HepG2 (cell line): ENCODE data around the gene ALDH7A1. TPM values are rescaled to one million over a fixed set of nuclear protein-coding genes. Genes with fewer than 3 reads are reported as not detected.
A peak's percentile ranks its signal among the peaks of the same experiment; 100 is the strongest.

Experiments used
- CENPX ChIP-seq: sonication (generic); formaldehyde crosslinking; IDR thresholded peaks from 2 replicates; pipeline ENCODE4 v1.9.0; 2021; ENCODE audit warnings: mild to moderate bottlenecking, missing genetic modification reagents, moderate library complexity
- KIAA2018 ChIP-seq: sonication (generic); formaldehyde crosslinking; IDR thresholded peaks from 2 replicates; pipeline ENCODE4 v1.5.0; 2020; ENCODE audit warnings: mild to moderate bottlenecking, missing genetic modification reagents, borderline replicate concordance
- NPAS2 ChIP-seq: sonication (generic); formaldehyde crosslinking; IDR thresholded peaks from 2 replicates; pipeline ENCODE4 v1.8.0; 2022; ENCODE audit warnings: mild to moderate bottlenecking, missing genetic modification reagents, borderline replicate concordance
- PHF5A ChIP-seq: IDR thresholded peaks from one replicate; pipeline ENCODE4 v1.6.1; 2018; ENCODE audit warnings: low read depth, missing genetic modification reagents; ENCODE audit not compliant: unreplicated experiment
- RBFOX2 ChIP-seq: fragments of 200-400 bp; formaldehyde crosslinking; IDR thresholded peaks from 2 replicates; pipeline ENCODE4 v1.6.1; 2017; ENCODE audit warnings: low read depth, mild to moderate bottlenecking, low read length
- SMAD9 ChIP-seq: sonication (generic); formaldehyde crosslinking; IDR thresholded peaks from 2 replicates; pipeline ENCODE4 v1.5.1; 2020; ENCODE audit warnings: mild to moderate bottlenecking, missing genetic modification reagents
- TBP ChIP-seq: sonication (generic); formaldehyde crosslinking; IDR thresholded peaks from 2 replicates; pipeline ENCODE4 v1.5.0; 2020; ENCODE audit warnings: missing genetic modification reagents
- WIZ ChIP-seq: sonication (generic); formaldehyde crosslinking; IDR thresholded peaks from 2 replicates; pipeline ENCODE4 v1.5.1; 2020; ENCODE audit warnings: mild to moderate bottlenecking, missing genetic modification reagents
- ZBTB42 ChIP-seq: sonication (generic); formaldehyde crosslinking; IDR thresholded peaks from 2 replicates; pipeline ENCODE4 v1.5.0; 2020; ENCODE audit warnings: mild to moderate bottlenecking, missing genetic modification reagents
- ZNF484 ChIP-seq: sonication (generic); formaldehyde crosslinking; IDR thresholded peaks from 2 replicates; pipeline ENCODE4 v1.5.1; 2020; ENCODE audit warnings: mild to moderate bottlenecking, low read depth, missing genetic modification reagents, borderline replicate concordance
- polyA plus RNA-seq, 8 experiments: library from polyadenylated mRNA; depleted of rRNA in 3 of 8; stranded (reverse) in 7 of 8; unstranded in 1 of 8; fragments of >200 nt; fragmentation: Illumina TruSeq in 4 of 8; extraction: Trizol in 4 of 8; gene quantifications; 2 replicates each; pipeline versions ENCODE4 v1.2.1 to v1.2.3, GENCODE V29; 2011 to 2016; ENCODE audit warnings: low read depth in 4 of 8, missing spikeins in 1 of 8, mixed read lengths in 1 of 8; ENCODE audit not compliant: insufficient read depth in 1 of 8
- total RNA-seq, 5 experiments: library from RNA; depleted of rRNA; stranded (reverse); fragments of >200 nt; fragmentation: Illumina TruSeq; extraction: Trizol; gene quantifications; 2 replicates each; pipeline ENCODE4 v1.2.3, GENCODE V29; 2016; ENCODE audit warnings: low read depth in 1 of 5
- TF ChIP-seq, protein P1 (sequence below): sonication (generic); formaldehyde crosslinking; IDR thresholded peaks from 2 replicates; pipeline ENCODE4 v1.9.0; 2021; ENCODE audit warnings: missing genetic modification reagents, borderline replicate concordance
- TF ChIP-seq, protein P2 (sequence below): sonication (generic); formaldehyde crosslinking; IDR thresholded peaks from 2 replicates; pipeline ENCODE4 v1.8.0; 2022; ENCODE audit warnings: mild to moderate bottlenecking, missing genetic modification reagents; ENCODE audit not compliant: insufficient replicate concordance
- TF ChIP-seq, protein P3 (sequence below): sonication (generic); formaldehyde crosslinking; IDR thresholded peaks from 2 replicates; pipeline ENCODE4 v1.5.0; 2020; ENCODE audit warnings: missing genetic modification reagents, mild to moderate bottlenecking, borderline replicate concordance

ALDH7A1 gene
- total and polyA plus RNA-seq, 2 of the 13 experiments (the other 11 are each of a cell fraction or from before 2014, with no cell fraction given), result 69.0 to 100 TPM

GRCh38 chr5:126594748-126595485 lies at the start of gene ALDH7A1 (continued):
- TF ChIP-seq, protein P1, sequence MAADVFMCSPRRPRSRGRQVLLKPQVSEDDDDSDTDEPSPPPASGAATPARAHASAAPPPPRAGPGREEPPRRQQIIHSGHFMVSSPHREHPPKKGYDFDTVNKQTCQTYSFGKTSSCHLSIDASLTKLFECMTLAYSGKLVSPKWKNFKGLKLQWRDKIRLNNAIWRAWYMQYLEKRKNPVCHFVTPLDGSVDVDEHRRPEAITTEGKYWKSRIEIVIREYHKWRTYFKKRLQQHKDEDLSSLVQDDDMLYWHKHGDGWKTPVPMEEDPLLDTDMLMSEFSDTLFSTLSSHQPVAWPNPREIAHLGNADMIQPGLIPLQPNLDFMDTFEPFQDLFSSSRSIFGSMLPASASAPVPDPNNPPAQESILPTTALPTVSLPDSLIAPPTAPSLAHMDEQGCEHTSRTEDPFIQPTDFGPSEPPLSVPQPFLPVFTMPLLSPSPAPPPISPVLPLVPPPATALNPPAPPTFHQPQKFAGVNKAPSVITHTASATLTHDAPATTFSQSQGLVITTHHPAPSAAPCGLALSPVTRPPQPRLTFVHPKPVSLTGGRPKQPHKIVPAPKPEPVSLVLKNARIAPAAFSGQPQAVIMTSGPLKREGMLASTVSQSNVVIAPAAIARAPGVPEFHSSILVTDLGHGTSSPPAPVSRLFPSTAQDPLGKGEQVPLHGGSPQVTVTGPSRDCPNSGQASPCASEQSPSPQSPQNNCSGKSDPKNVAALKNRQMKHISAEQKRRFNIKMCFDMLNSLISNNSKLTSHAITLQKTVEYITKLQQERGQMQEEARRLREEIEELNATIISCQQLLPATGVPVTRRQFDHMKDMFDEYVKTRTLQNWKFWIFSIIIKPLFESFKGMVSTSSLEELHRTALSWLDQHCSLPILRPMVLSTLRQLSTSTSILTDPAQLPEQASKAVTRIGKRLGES (CRISPR knock-in tag), result 0 out of 2 replicates have a peak, but pooled peaks have one; percentile 11
- TF ChIP-seq CENPX (no peak), ZNF484 (CRISPR knock-in tag) (no peak), PHF5A (CRISPR knock-in tag) (peak; percentile 26), RBFOX2 (peak; percentile 76), WIZ (CRISPR knock-in tag) (0 out of 2 replicates have a peak, but pooled peaks have one; percentile 64), NPAS2 (CRISPR knock-in tag) (no peak), TBP (CRISPR knock-in tag) (no peak), KIAA2018 (no peak), SMAD9 (CRISPR knock-in tag) (no peak), ZBTB42 (no peak)
- TF ChIP-seq, protein P2, sequence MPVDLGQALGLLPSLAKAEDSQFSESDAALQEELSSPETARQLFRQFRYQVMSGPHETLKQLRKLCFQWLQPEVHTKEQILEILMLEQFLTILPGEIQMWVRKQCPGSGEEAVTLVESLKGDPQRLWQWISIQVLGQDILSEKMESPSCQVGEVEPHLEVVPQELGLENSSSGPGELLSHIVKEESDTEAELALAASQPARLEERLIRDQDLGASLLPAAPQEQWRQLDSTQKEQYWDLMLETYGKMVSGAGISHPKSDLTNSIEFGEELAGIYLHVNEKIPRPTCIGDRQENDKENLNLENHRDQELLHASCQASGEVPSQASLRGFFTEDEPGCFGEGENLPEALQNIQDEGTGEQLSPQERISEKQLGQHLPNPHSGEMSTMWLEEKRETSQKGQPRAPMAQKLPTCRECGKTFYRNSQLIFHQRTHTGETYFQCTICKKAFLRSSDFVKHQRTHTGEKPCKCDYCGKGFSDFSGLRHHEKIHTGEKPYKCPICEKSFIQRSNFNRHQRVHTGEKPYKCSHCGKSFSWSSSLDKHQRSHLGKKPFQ (CRISPR knock-in tag), result peak; percentile 23
- TF ChIP-seq, protein P3, sequence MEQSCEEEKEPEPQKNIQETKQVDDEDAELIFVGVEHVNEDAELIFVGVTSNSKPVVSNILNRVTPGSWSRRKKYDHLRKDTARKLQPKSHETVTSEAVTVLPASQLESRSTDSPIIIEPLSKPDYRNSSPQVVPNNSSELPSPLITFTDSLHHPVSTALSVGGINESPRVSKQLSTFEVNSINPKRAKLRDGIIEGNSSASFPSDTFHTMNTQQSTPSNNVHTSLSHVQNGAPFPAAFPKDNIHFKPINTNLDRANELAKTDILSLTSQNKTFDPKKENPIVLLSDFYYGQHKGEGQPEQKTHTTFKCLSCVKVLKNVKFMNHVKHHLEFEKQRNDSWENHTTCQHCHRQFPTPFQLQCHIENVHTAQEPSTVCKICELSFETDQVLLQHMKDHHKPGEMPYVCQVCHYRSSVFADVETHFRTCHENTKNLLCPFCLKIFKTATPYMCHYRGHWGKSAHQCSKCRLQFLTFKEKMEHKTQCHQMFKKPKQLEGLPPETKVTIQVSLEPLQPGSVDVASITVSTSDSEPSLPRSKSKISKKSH, result peak; percentile 90; the same call in 1 of the 2 replicates
